IMR-90 (cell line): ENCODE results near the gene SMARCD1. TPM values are rescaled to one million over a fixed set of nuclear protein-coding genes. Genes with fewer than 3 reads are reported as not detected.

Experiments used
- ATAC-seq: fragments of 200-7000 bp; cut with Tn5 transposase; 2 replicates; pipeline ENCODE4 v1.9.1; 2020; ENCODE audit warnings: low read depth, mild to moderate bottlenecking, moderate library complexity
- BruUV-seq: library from RNA; stranded (reverse); fragments of 400-500 nt; replicated peaks from 2 replicates; lab custom pipeline; 2021; lab: Mats Ljungman, UMichigan
- CTCF ChIA-PET: fragments of 300-600 bp; formaldehyde crosslinking; extraction: SDS; loops from one replicate; lab custom pipeline; 2021; ENCODE audit warnings: antibody characterized with exemption; lab: Yijun Ruan, JAX
- POLR2A ChIA-PET: fragments of 300-600 bp; sonication (Branson Sonifier 250); formaldehyde crosslinking; loops from one replicate; lab custom pipeline; 2022; ENCODE audit warnings: antibody characterized with exemption; ENCODE audit not compliant: unreplicated experiment; lab: Charles Lee
- DNase-seq: peaks from one replicate; pipeline ENCODE4 v3.0.0; 2013
- H2AFZ ChIP-seq: replicated peaks from 2 replicates; pipeline ENCODE3; 2013; ENCODE audit warnings: low read length, mild to moderate bottlenecking; ENCODE audit not compliant: poor library complexity
- H2AK5ac ChIP-seq: 2 replicates; pipeline ENCODE4 v1.6.1; 2013; ENCODE audit warnings: low read depth, low read length, inconsistent platforms
- H2AK9ac ChIP-seq: replicated peaks from 2 replicates; pipeline ENCODE3; 2013; ENCODE audit warnings: mild to moderate bottlenecking, low read depth, low read length, moderate library complexity; ENCODE audit not compliant: poor library complexity
- H2BK120ac ChIP-seq: 2 replicates; pipeline ENCODE4 v1.6.1; 2013; ENCODE audit warnings: low read depth, low read length, inconsistent platforms
- H2BK15ac ChIP-seq: 3 replicates; pipeline ENCODE4 v1.6.1; 2013; ENCODE audit warnings: low read depth, low read length, inconsistent platforms
- H2BK20ac ChIP-seq: 2 replicates; pipeline ENCODE4 v1.6.1; 2013; ENCODE audit warnings: low read depth, mild to moderate bottlenecking, inconsistent platforms, low read length, moderate library complexity
- H2BK5ac ChIP-seq: 2 replicates; pipeline ENCODE4 v1.6.1; 2013; ENCODE audit warnings: mild to moderate bottlenecking, low read depth, low read length, inconsistent platforms; ENCODE audit not compliant: poor library complexity, severe bottlenecking
- H3K14ac ChIP-seq: replicated peaks from 2 replicates; pipeline ENCODE4 v1.6.1; 2013; ENCODE audit warnings: low read depth, low read length, inconsistent platforms
- H3K18ac ChIP-seq: 2 replicates; pipeline ENCODE4 v1.6.1; 2013; ENCODE audit warnings: low read depth, low read length, control low read depth
- H3K23ac ChIP-seq: 2 replicates; pipeline ENCODE4 v1.6.1; 2013; ENCODE audit warnings: low read depth, low read length, inconsistent platforms
- H3K27ac ChIP-seq: 2 replicates; pipeline ENCODE4 v1.5.1; 2013; ENCODE audit warnings: mild to moderate bottlenecking, control low read depth, low read length; ENCODE audit not compliant: insufficient read depth
- H3K27me3 ChIP-seq: 2 replicates; pipeline ENCODE4 v1.6.1; 2013; ENCODE audit warnings: low read length; ENCODE audit not compliant: control insufficient read depth, insufficient read depth
- H3K36me3 ChIP-seq: 2 replicates; pipeline ENCODE4 v1.6.1; 2013; ENCODE audit warnings: low read length, mixed read lengths; ENCODE audit not compliant: control insufficient read depth, insufficient read depth
- H3K4ac ChIP-seq: 2 replicates; pipeline ENCODE4 v1.6.1; 2013; ENCODE audit warnings: low read depth, low read length, inconsistent platforms
- H3K4me1 ChIP-seq: 2 replicates; pipeline ENCODE4 v1.6.1; 2013; ENCODE audit warnings: low read length, mixed read lengths; ENCODE audit not compliant: control insufficient read depth, insufficient read depth
- H3K4me2 ChIP-seq: 2 replicates; pipeline ENCODE4 v1.6.1; 2013; ENCODE audit warnings: low read depth, mild to moderate bottlenecking, control low read depth, low read length, moderate library complexity
- H3K4me3 ChIP-seq: 2 replicates; pipeline ENCODE4 v1.5.1; 2013; ENCODE audit warnings: low read depth, mild to moderate bottlenecking, control low read depth, low read length, moderate library complexity; ENCODE audit not compliant: insufficient read depth
- H3K56ac ChIP-seq: 2 replicates; pipeline ENCODE4 v1.6.1; 2013; ENCODE audit warnings: low read length, inconsistent platforms; ENCODE audit not compliant: insufficient read depth; ENCODE audit errors: extremely low read depth
- H3K79me1 ChIP-seq, 2 experiments: 2 replicates each; pipeline ENCODE4 v1.6.1; 2013; ENCODE audit warnings: low read length in 2 of 2, inconsistent platforms in 1 of 2, low read depth in 1 of 2
- H3K9ac ChIP-seq: 2 replicates; pipeline ENCODE4 v1.6.1; 2013; ENCODE audit warnings: low read depth, low read length, control low read depth
- H3K9me1 ChIP-seq: 2 replicates; pipeline ENCODE4 v1.6.1; 2013; ENCODE audit warnings: low read length, inconsistent platforms; ENCODE audit not compliant: insufficient read depth
- H3K9me3 ChIP-seq: 2 replicates; pipeline ENCODE4 v1.6.1; 2013; ENCODE audit warnings: low read length; ENCODE audit not compliant: control insufficient read depth, insufficient read depth
- H4K20me1 ChIP-seq: 2 replicates; pipeline ENCODE4 v1.6.1; 2013; ENCODE audit warnings: low read length, inconsistent platforms; ENCODE audit not compliant: insufficient read depth
- H4K5ac ChIP-seq: 2 replicates; pipeline ENCODE4 v1.6.1; 2013; ENCODE audit warnings: mild to moderate bottlenecking, low read depth, low read length, control low read depth
- H4K8ac ChIP-seq, 2 experiments: 2 replicates each; pipeline ENCODE4 v1.6.1; 2013; ENCODE audit warnings: low read depth in 2 of 2, low read length in 2 of 2, control low read depth in 1 of 2, inconsistent platforms in 1 of 2
- H4K91ac ChIP-seq: 2 replicates; pipeline ENCODE4 v1.6.1; 2013; ENCODE audit warnings: low read depth, low read length, inconsistent platforms; ENCODE audit not compliant: insufficient read depth
- BHLHE40 ChIP-seq: fragments of 150-350 bp; IDR thresholded peaks from 2 replicates; pipeline ENCODE4 v1.6.1; 2016; ENCODE audit warnings: mild to moderate bottlenecking, low read depth, low read length
- MAZ ChIP-seq: IDR thresholded peaks from 2 replicates; pipeline ENCODE4 v1.6.1; 2012; ENCODE audit warnings: low read depth, mild to moderate bottlenecking, low read length, improper control_type of control experiment, moderate library complexity, borderline replicate concordance
- MXI1 ChIP-seq: IDR thresholded peaks from 2 replicates; pipeline ENCODE4 v1.6.1; 2012; ENCODE audit warnings: low read depth, mild to moderate bottlenecking, low read length, moderate library complexity, borderline replicate concordance
- POLR2A ChIP-seq: IDR thresholded peaks from 2 replicates; pipeline ENCODE4 v1.6.1; 2012; ENCODE audit warnings: mild to moderate bottlenecking, low read depth, low read length
- RCOR1 ChIP-seq: IDR thresholded peaks from 2 replicates; pipeline ENCODE4 v1.6.1; 2012; ENCODE audit warnings: mild to moderate bottlenecking, low read length, improper control_type of control experiment; ENCODE audit not compliant: insufficient replicate concordance
- RFX5 ChIP-seq: IDR thresholded peaks from 2 replicates; pipeline ENCODE4 v1.8.0; 2012; ENCODE audit warnings: low read depth, mild to moderate bottlenecking, low read length, moderate library complexity
- SMC3 ChIP-seq: fragments of 150-350 bp; IDR thresholded peaks from 2 replicates; pipeline ENCODE4 v1.6.1; 2016; ENCODE audit warnings: low read depth, mild to moderate bottlenecking, antibody characterized with exemption, low read length, moderate library complexity
- WGBS, 2 experiments: methylation state at CpG; one replicate each; pipeline versions ENCODE4 v1.1.5 to v1.1.7; 2013; ENCODE audit warnings: missing lambda C conversion rate in 2 of 2; ENCODE audit not compliant: insufficient read length in 1 of 2; ENCODE audit errors: extremely low coverage in 2 of 2; 5-methylcytosine and 5-hydroxymethylcytosine counted together
- dilution Hi-C: fragments of 300-500 bp; cut with HindIII; formaldehyde crosslinking; loops from one replicate; pipeline ENCODE4 v1.14.3; 2018; ENCODE audit warnings: low sequenced_read_pairs; ENCODE audit not compliant: unreplicated experiment
- in situ Hi-C: fragments of 300-500 bp; cut with MboI; formaldehyde crosslinking; loops from 3 replicates; pipeline ENCODE4 v1.14.3; 2019; ENCODE audit warnings: low sequenced_read_pairs, inconsistent platforms, mixed read lengths
- intact Hi-C: fragments of 100-400 bp; cut with micrococcal nuclease; formaldehyde crosslinking; loops from 2 replicates; pipeline ENCODE4 v1.10.0; 2022
- polyA plus RNA-seq, 3 experiments: library from polyadenylated mRNA; depleted of rRNA; stranded (reverse); fragments of >200 nt; gene quantifications; 2 replicates each; pipeline ENCODE4 v1.2.3, GENCODE V29; 2012; ENCODE audit warnings: low replicate concordance in 1 of 3
- total RNA-seq: library from RNA; depleted of rRNA; stranded (reverse); fragments of >200 nt; gene quantifications from 2 replicates; pipeline ENCODE4 v1.2.3, GENCODE V29; 2012
- TF ChIP-seq, protein P1 (sequence below): fragments of 150-350 bp; IDR thresholded peaks from 2 replicates; pipeline ENCODE4 v1.6.1; 2017; ENCODE audit warnings: mild to moderate bottlenecking, antibody characterized with exemption, low read length, low read depth

SMARCD1 gene
- total and polyA plus RNA-seq, 2 of the 4 experiments (the other 2 are of a cell fraction) = 28.1 to 47.9 TPM

DNA sequence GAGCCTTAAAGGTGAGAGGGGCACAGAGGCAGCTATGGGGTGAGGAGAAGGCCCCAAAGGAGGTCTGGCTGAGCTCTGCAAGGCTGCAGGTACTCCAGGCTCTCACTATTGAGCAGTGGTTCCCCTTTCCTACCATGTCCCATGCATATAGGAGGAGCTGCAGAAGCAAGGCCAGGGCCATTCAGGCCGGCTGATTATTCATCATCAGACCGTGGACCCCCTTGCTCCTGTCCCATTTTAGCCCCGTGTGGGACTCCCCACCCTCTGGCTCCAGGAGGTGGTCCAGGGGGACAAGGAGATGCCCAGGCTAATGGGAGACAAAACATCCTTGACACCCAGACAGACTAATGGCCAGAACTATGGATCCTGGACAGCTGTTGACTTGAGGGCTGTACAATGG, 21.8 kb downstream of the SMARCD1 start:
- Histone ChIP-seq H3K4me3 (no peak overlapping the region), H3K23ac (no peak overlapping the region), H3K36me3 (peaks cover 5% of the 10 kb centered on the region; the same call in 1 of the 2 replicates), H3K9me3 (no peaks in the 10 kb centered on the region), H2BK15ac (no peak overlapping the region), H2BK5ac (no peak overlapping the region), H3K56ac (no peak overlapping the region), H3K9ac (no peak overlapping the region), H2AK5ac (no peak overlapping the region), H3K14ac (no peak overlapping the region), H3K4ac (no peak overlapping the region), H4K20me1 (no peaks in the 10 kb centered on the region), H4K8ac (no peak overlapping the region), H4K5ac (no peak overlapping the region), H3K9me1 (peaks cover 4% of the 10 kb centered on the region), H2BK120ac (no peak overlapping the region), H4K91ac (no peak overlapping the region), H3K4me2 (no peak overlapping the region), H3K27ac (no peak overlapping the region), H3K4me1 (peaks cover 13% of the 10 kb centered on the region), H2AFZ (no peak overlapping the region), H3K18ac (no peak overlapping the region), H3K27me3 (peaks cover 4% of the 10 kb centered on the region; the same call in 1 of the 2 replicates), H2BK20ac (no peak overlapping the region), H3K79me1 (no peaks in the 10 kb centered on the region), H2AK9ac (no peak overlapping the region)
- no peak for ATAC-seq
- ChIA-PET CTCF (no interaction called here), POLR2A (interaction anchor here (0.6 kb wide), 1 partner anchor 59 kb away, joined by 6 read pairs; no protein-coding TSS in a partner anchor)
- DNase-seq = no peak
- intact Hi-C loops = no loop called here
- dilution Hi-C loops = no loop called here
- in situ Hi-C loops = no loop called here
- no CpG with 5 or more reads among the region's 3 CpGs for WGBS, 2 experiments
- BruUV-seq = no TSS peak
- TF ChIP-seq MXI1 = no peak
- no peak for TF ChIP-seq POLR2A
- no peak for TF ChIP-seq BHLHE40
- no peak for TF ChIP-seq MAZ
- no peak for TF ChIP-seq RCOR1
- TF ChIP-seq SMC3 = no peak
- TF ChIP-seq, protein P1, sequence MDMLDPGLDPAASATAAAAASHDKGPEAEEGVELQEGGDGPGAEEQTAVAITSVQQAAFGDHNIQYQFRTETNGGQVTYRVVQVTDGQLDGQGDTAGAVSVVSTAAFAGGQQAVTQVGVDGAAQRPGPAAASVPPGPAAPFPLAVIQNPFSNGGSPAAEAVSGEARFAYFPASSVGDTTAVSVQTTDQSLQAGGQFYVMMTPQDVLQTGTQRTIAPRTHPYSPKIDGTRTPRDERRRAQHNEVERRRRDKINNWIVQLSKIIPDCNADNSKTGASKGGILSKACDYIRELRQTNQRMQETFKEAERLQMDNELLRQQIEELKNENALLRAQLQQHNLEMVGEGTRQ = no peak
- TF ChIP-seq RFX5 = no peak
